Loucy (cell line): Measurements from ENCODE around the gene FHL1.

Source experiments
- H2AFZ ChIP-seq: fragments of 200-600 bp; sonication (generic); 2 replicates; pipeline ENCODE4 v1.6.0; 2016; ENCODE audit warnings: antibody characterized with exemption, mild to moderate bottlenecking, low read length, moderate library complexity
- H3F3A ChIP-seq: fragments of 200-600 bp; 2 replicates; pipeline ENCODE4 v1.6.0; 2016; ENCODE audit warnings: antibody characterized with exemption, low read depth, mild to moderate bottlenecking
- H3K27me3 ChIP-seq: fragments of 200-600 bp; sonication (generic); 2 replicates; pipeline ENCODE4 v1.6.1; 2014; ENCODE audit warnings: low read length, mild to moderate bottlenecking; ENCODE audit not compliant: insufficient read depth, poor library complexity, severe bottlenecking
- H3K36me3 ChIP-seq: fragments of 200-600 bp; sonication (generic); 2 replicates; pipeline ENCODE4 v1.6.1; 2016; ENCODE audit warnings: low read length; ENCODE audit not compliant: insufficient read depth
- H3K4me1 ChIP-seq: fragments of 200-600 bp; sonication (generic); 2 replicates; pipeline ENCODE4 v1.5.1; 2014; ENCODE audit warnings: low read length, mild to moderate bottlenecking; ENCODE audit not compliant: insufficient read depth, poor library complexity, severe bottlenecking
- H3K4me2 ChIP-seq: fragments of 200-600 bp; sonication (generic); 2 replicates; pipeline ENCODE4 v1.6.0; 2014; ENCODE audit warnings: antibody characterized with exemption, low read length, low read depth, mild to moderate bottlenecking; ENCODE audit not compliant: poor library complexity, severe bottlenecking
- H3K4me3 ChIP-seq: fragments of 200-600 bp; sonication (generic); 2 replicates; pipeline ENCODE4 v1.5.1; 2014; ENCODE audit warnings: low read length, mild to moderate bottlenecking, mixed read lengths; ENCODE audit not compliant: poor library complexity, severe bottlenecking
- H3K79me2 ChIP-seq: fragments of 200-600 bp; sonication (generic); 2 replicates; pipeline ENCODE4 v1.6.1; 2014; ENCODE audit warnings: low read length; ENCODE audit not compliant: insufficient read depth
- H3K9ac ChIP-seq: fragments of 200-600 bp; sonication (generic); 2 replicates; pipeline ENCODE4 v1.6.0; 2014; ENCODE audit warnings: mild to moderate bottlenecking, low read depth, low read length, moderate library complexity; ENCODE audit not compliant: poor library complexity, severe bottlenecking
- H3K9me2 ChIP-seq: fragments of 200-600 bp; sonication (generic); replicated peaks from 2 replicates; pipeline ENCODE4 v1.6.1; 2016; ENCODE audit warnings: low read depth, low read length, mixed read lengths
- H3K9me3 ChIP-seq: fragments of 200-600 bp; sonication (generic); 2 replicates; pipeline ENCODE4 v1.6.1; 2014; ENCODE audit warnings: mild to moderate bottlenecking, antibody characterized with exemption, low read length, low read depth; ENCODE audit not compliant: insufficient read depth
- H4K20me1 ChIP-seq: fragments of 200-600 bp; sonication (generic); 2 replicates; pipeline ENCODE4 v1.6.0; 2014; ENCODE audit warnings: antibody characterized with exemption, low read length, mild to moderate bottlenecking; ENCODE audit not compliant: insufficient read depth, poor library complexity, severe bottlenecking
- EZH2phosphoT487 ChIP-seq: fragments of 200-600 bp; IDR thresholded peaks from 2 replicates; pipeline ENCODE4 v1.6.1; 2018; ENCODE audit warnings: antibody characterized with exemption, mild to moderate bottlenecking, moderate library complexity, borderline replicate concordance
- TF ChIP-seq, protein P1 (sequence below): fragments of 200-600 bp; sonication (generic); conservative IDR thresholded peaks from 2 replicates; pipeline ENCODE4 v1.5.1; 2014; ENCODE audit warnings: mild to moderate bottlenecking, antibody characterized with exemption, low read length

The FHL1 gene

DNA sequence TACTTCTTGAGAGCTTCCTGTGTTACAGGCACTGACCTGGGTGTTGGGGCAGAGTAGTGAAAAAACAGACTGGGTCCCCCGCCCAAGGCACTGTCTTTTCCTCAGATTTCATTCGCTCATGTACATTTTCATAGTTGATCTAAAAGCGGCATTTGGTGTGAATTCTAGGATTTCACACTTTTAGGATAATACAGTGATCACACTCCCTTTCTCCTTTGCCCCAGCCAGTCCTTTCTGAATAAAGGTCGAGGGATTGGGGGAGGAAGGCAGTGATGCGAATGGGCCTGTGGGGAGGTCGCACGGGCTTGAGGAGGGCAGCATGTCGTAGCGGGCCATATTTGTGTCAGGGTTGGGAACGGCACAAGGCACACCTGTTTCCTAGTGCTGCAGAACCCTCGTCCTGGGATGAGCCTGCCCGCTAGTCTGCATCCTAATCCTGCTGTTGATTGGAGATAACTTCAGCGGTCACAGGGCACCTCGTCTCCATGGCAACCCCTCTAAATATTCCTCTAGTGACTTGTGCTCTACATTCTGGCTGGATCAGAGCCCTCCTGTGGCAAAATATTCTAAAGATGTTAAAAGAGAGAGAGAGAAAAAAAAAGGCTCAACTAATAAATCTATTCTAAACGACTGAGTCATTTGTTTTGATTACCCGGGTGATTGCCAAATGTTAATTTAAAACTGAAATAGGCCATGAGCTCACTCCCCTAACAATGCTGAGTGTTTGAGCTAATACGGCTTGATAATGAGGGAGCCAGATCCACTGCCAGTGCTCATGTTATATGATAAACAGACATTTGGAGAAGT, 21.8 kb downstream of the FHL1 start:
- Histone ChIP-seq H3K27me3 (no peaks in the 10 kb centered on the region), H3K9me3 (no peaks in the 10 kb centered on the region), H3K4me2 (no peak overlapping the region), H3K36me3 (no peaks in the 10 kb centered on the region), H2AFZ (no peak overlapping the region), H3F3A (no peaks in the 10 kb centered on the region), H3K4me1 (no peaks in the 10 kb centered on the region), H3K9ac (no peak overlapping the region), H3K9me2 (no peaks in the 10 kb centered on the region), H4K20me1 (no peaks in the 10 kb centered on the region), H3K4me3 (no peak overlapping the region), H3K79me2 (no peaks in the 10 kb centered on the region)
- no peak for TF ChIP-seq EZH2phosphoT487
- TF ChIP-seq, protein P1, sequence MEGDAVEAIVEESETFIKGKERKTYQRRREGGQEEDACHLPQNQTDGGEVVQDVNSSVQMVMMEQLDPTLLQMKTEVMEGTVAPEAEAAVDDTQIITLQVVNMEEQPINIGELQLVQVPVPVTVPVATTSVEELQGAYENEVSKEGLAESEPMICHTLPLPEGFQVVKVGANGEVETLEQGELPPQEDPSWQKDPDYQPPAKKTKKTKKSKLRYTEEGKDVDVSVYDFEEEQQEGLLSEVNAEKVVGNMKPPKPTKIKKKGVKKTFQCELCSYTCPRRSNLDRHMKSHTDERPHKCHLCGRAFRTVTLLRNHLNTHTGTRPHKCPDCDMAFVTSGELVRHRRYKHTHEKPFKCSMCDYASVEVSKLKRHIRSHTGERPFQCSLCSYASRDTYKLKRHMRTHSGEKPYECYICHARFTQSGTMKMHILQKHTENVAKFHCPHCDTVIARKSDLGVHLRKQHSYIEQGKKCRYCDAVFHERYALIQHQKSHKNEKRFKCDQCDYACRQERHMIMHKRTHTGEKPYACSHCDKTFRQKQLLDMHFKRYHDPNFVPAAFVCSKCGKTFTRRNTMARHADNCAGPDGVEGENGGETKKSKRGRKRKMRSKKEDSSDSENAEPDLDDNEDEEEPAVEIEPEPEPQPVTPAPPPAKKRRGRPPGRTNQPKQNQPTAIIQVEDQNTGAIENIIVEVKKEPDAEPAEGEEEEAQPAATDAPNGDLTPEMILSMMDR = no peak

DNA sequence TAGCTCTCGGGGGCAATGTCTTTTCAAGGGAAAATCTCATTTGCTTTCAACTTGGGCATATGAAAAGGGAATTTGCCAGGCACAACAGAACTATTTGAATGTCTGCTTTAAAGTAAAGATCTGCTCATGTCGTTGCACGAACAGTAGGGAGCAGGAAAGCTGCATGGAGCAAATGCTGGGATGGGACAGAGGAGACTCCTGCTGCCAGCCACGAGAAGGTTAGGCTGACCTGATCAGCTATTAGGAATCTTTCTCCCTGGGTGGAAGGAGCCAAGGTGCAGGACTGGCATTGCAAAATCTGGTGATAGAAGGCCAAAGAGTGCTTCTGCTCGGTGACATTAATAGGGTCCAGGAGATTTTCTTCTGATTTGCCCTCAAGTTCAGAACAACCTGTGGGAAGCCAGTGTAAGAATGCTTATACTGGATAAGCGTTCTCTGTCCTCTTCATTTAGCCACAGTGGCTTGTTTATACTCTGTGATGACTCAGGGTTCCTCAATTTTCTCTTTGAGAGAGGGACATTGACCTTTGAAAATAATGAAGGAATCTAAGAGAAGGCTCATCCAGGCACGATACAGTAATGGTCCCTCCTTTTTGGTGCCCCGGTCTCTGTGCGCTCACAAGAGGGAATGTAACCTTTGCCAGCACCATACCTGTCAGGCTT, 22.9 kb downstream of the FHL1 start:
- H3K79me2 ChIP-seq = no peaks in the 10 kb centered on the region
- no peak overlapping the region for H3K9ac ChIP-seq
- no peak overlapping the region for H3K4me2 ChIP-seq
- no peaks in the 10 kb centered on the region for H3K36me3 ChIP-seq
- H3K27me3 ChIP-seq = no peaks in the 10 kb centered on the region
- no peak overlapping the region for H2AFZ ChIP-seq
- no peaks in the 10 kb centered on the region for H4K20me1 ChIP-seq
- H3K9me2 ChIP-seq = no peaks in the 10 kb centered on the region
- H3K9me3 ChIP-seq = no peaks in the 10 kb centered on the region
- H3K4me3 ChIP-seq = no peak overlapping the region
- TF ChIP-seq EZH2phosphoT487 = no peak
- TF ChIP-seq, protein P1 = no peak
- no peaks in the 10 kb centered on the region for H3K4me1 ChIP-seq
- H3F3A ChIP-seq = no peaks in the 10 kb centered on the region

DNA sequence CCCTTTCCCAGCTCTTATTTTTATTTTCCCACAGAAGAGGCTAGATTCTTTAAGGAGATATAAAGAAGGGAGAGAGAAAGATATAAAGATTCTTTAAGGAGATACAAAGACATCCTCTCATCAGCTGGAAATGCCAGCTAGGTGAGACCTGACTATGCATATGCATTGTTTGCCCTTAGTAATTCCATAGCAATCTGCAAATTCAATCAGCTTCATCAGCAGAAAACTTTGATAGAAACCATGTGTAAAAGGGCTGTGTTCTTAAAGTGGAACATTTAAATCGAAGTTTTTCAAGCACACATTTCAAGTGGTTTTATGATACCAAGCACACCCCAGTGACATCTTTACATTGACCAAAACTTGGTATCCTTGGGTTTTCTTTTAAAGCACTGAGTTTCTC, 24.1 kb downstream of the FHL1 start:
- Histone ChIP-seq H3K4me2 (no peak overlapping the region), H3K9ac (no peak overlapping the region), H3K9me2 (no peaks in the 10 kb centered on the region), H3K36me3 (no peaks in the 10 kb centered on the region), H3K4me3 (no peak overlapping the region), H3K4me1 (no peaks in the 10 kb centered on the region), H3K9me3 (no peaks in the 10 kb centered on the region), H3F3A (no peaks in the 10 kb centered on the region), H2AFZ (no peak overlapping the region), H3K27me3 (no peaks in the 10 kb centered on the region), H4K20me1 (no peaks in the 10 kb centered on the region), H3K79me2 (no peaks in the 10 kb centered on the region)
- TF ChIP-seq, protein P1 = no peak
- no peak for TF ChIP-seq EZH2phosphoT487
